Measurements from ENCODE around the gene NRG2.

The NRG2 gene

DNA sequence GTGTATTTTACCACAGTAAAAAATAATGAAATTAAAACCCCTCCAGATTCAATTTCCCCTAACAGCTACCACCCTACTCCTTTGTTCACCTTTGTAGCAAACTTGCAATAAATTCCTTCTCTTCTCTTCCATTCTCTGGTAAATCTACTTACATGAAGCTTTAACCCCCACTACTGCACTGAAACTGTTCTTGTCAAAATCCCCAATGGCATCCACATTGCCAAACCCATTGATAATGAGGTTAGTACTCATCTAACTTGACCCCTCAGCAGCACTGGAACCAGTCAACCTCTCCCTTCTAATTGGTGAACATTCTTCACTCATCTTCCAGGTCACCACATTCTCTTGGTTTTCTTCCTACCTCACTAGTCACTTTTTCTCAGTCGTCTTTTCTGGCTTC is 29.6 kb downstream of the NRG2 start:
- DNase-seq (ENCODE audit: low read depth in 4 of 4, low spot score in 1 of 4) = no peak

DNA sequence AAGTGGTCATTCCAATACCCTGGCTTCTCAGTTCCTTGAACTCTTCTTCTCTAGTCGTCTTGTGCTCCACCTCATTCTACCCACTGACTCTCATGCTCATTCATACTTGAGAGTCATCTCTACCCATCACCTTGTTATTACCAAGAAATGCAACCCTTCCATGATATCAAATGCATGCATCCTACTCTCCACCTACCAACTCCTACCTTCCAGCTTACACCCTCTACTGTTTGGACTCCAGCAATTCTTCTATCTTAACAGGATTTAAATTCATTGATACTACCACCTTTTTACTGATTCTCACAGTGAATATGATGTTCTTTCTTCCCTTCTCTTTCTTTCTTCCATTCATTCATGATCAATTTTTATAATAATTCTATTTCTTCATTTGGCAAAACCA is 30.7 kb downstream of the NRG2 start:
- DNase-seq (ENCODE audit: low read depth in 4 of 4, low spot score in 1 of 4) = no peak

DNA sequence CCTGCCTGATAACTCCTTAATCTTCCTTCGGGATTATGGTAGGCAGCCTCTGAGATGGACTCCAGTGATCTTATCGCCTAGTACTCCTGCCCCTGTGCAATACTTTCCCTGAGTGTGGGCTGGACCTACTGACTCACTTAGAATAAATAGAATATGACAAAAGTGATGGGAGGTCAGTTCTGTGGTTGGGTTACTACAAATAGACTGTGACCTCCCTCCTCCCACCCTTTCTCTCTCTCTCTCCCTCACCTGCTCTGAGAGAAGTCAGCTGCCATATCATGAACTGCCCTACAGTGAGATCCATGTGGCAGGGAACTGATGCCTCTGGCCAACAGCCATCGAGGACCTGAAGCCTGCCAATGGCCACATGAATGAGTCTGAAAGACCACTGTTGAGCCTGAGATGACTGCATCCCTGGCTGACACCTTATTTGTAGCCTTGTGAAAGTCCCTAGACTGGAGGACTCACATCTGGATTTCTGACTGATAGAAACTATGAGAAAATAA is 31.7 kb downstream of the NRG2 start:
- DNase-seq (ENCODE audit: low read depth in 4 of 4, low spot score in 1 of 4) = no peak

DNA sequence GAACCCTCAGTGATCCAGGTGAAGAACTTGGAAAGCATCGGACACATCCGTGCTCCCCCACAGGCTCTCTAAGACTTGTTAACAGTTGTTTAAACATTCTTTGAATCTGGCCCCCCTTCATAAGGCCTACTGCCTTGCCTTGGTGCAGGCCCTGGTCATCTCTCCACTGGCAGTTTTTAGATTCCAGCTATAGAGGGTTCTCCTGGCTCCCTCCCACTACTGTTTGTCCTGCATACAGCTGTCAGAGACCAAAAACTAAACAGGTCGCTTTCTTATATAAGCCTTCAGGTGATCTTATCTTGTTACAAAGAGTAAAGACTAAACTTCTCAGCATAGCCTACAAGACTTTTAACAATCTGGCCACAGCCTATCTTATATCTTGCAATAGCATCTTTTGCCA is 32.3 kb downstream of the NRG2 start:
- no peak for DNase-seq (ENCODE audit: low read depth in 4 of 4, low spot score in 1 of 4)

DNA sequence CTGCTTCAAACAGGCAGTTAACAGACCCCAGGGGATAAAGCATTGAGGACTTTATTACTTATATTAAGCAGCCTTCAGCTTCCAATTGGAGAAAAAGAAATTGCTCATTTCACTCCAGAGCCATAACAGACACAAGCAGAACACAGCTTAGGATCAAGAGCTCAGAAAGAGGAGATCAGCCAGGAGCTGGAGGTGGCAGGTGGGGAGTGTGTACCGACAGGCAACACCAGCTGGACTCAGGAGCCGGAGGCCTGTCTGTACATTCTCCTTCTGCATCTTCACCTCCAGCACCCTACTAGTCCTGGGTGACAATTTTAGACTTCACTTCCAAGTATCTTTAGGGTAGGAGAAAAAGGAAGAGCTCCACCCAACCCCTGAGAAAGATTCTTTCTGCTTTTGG is 35.8 kb downstream of the NRG2 start:
- DNase-seq (ENCODE audit: low read depth in 4 of 4, low spot score in 1 of 4) = no peak

DNA sequence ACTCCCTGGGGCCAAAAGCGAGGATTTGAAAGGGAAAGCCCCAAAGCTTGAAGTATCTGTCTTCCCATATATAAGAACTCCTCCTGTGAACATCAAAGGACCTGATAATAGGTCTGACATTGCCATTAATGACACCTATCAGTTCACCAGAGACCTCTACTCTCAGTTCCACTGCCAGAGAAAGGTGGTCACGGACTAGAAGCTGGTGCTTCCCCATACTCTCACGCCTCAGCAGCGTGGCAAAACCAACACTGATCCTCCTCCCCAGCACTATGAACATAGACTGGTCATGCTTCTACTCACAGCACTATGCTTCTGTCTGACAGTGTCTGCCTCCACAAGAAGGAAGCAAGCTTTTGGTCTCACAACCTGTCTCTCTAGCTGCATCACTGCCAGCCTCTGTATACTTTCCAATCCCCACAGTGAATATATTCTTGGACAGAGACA is 37.9 kb downstream of the NRG2 start:
- DNase-seq (ENCODE audit: low read depth in 4 of 4, low spot score in 1 of 4) = no peak

DNA sequence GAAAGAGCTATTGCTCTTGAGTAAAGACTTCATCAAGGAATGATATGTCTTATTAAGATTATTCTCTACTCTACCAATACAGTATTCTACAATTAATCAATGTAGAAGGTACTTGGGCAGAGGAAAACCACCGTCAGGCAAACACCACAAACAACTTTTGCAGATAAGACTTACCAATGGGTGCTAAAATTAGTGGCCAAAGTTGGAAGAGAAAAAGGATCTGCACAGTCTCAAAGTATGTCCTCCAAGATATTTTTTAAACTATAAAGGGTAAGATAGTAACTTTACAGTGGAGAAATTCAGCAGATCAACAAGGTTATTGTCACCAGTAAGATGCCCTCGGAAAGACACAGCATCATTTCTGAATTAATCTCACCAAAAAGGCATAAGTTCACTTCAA is 38.9 kb downstream of the NRG2 start:
- DNase-seq (ENCODE audit: low read depth in 4 of 4, low spot score in 1 of 4) = no peak

DNA sequence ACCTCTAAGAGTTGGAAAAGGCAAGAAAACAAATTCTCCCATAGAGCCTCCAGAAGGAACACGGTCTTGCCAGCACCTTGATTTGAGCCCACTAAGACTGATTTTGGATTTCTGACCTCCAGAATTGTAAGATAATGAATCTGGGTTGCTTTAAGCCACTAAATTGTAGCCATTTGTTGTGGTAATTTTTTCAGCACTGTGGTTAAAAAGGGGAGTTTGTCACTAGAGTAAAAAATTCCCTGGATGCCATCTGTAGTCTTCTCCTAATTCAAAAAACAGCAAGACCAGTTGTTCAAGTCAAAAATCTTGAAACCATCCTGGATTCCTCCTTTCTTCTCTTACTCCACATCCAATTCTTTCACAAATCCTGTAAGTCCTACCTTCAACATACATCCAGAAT is 39.6 kb downstream of the NRG2 start:
- DNase-seq (ENCODE audit: low read depth in 4 of 4, low spot score in 1 of 4) = no peak

DNA sequence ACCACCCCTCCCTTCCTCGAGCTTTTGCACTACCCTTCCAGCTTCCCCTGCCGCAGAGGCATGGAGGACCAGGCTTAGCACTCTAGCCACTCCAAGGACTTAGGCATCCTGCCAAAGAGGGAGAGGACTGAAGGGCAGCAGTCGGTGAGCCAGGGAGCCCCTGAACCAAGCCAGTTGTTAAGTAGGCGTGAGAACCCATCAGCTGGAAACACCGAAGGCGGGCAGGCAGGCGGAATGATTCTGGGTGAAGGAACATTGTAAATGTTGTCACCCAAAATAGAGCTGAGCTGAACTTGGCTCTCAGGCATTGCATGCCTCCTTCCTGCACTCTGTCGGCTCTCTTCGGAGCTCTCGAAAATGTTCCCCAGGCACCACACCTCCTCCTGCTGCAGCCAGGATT is 42.8 kb downstream of the NRG2 start:
- no peak for DNase-seq (ENCODE audit: low read depth in 4 of 4, low spot score in 1 of 4)

DNA sequence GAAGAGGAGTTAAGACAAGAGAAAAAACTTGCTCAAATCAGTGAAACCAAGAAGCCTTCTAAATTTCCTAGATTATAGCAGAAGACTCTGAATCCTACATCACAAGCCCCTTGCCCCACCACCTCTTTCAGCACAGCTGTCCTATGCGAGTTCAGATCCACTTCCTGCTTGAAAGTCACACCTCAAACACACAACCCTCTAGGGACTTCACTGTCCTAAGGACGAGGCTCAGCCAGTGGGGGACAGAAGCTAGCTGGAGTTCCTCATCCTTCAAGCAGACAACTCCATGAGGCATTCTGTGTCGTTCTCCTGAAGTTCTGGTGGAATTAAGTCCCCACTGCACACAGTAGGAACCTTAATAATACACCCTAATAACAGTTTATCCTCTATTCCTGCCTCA is 44.3 kb downstream of the NRG2 start:
- no peak for DNase-seq (ENCODE audit: low read depth in 4 of 4, low spot score in 1 of 4)

DNA sequence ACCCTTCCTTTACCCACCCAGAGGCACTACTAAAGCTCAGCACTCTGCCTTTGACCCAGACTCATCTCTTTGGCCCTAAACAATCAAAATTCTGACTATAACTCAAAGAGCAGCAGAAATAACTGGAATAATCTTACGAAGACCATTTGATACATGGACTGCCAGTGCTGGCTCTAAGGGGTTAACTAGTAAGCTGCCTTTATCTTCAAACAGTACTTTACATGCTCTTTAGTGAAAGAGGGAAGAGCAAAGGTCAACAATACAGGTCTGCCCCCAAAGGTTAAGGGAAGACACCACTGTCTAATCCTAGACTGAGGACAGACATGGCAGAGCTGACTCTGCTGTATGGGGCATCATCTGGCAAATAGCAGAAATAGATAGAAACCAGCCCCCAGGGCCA is 45.8 kb downstream of the NRG2 start:
- DNase-seq (ENCODE audit: low read depth in 4 of 4, low spot score in 1 of 4) = no peak

DNA sequence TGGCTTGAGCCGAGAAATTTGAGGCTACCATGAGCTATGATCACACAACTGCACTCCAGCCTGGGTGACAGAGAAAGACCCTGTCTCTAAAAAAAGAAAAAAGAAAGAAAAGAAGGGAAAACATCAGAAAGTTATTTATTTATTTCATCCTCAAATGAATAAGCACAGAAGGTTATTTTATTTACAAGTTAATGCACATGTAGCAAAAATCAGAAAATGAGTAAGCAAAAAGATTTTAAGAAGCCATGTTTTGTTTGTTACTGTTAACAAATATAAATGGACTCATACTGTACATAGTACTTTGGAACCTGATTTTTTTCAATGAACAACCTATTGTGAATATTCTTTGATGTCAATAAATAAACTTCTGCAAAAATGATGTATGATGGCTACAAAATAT is 47.2 kb downstream of the NRG2 start:
- no peak for DNase-seq (ENCODE audit: low read depth in 4 of 4, low spot score in 1 of 4)

DNA sequence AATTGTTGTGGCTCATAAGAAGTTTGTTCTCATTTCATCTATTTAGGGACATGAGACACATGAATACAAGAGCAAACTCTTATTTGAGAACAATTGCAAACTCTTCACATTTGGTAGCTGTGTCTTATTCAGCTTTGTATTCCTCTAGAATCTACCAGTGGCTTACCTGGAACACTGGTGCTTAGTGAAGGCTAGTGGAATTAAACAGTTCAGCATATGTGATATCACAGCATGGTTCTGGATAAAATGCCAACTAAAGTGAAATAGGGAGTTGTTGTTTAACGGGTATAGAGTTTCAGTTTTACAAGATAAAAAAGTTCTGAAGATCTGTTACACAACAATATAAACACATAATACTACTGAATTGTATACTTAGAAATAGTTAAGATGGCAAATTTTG is 48.9 kb downstream of the NRG2 start:
- DNase-seq (ENCODE audit: low read depth in 4 of 4, low spot score in 1 of 4) = no peak

DNA sequence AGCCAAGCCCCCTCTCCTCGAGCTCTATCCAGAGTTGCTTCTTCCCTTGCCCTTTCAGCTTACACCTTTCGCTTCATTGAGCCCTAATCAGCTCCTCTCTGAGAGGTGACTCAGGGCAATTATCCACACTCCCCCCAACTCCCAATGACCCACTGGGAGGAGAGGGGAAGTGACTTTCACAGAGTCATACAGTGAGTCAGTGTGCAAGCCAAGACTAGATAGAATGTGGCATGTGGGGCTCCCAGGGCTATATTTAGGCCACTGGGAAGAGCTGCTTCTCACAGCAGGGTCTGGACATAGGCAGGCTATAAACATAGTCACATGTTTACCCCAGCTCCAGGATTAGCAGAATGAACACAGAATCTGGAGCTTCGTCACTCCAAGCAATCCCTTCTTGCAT is 57.4 kb downstream of the NRG2 start:
- no peak for DNase-seq (ENCODE audit: low read depth in 4 of 4, low spot score in 1 of 4)

DNA sequence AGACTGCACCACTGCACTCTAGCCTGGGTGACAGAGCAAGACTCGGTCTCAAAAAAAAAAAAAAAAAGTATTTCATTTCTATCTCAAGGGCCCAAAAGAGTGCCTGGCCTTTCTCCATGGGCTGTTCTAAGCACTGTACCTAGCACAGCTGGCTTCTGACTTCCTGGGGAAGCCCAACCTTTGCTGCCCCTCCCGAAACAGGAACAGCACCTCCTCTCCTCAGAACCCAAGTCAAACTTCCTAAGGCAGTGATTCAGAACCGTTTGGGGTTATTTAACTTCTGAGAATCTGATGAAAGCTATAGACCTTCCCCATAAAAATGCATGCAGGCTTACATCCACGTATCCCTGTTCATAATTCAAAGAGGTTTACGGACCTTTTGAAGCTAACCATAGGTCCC is 57.8 kb downstream of the NRG2 start:
- no peak for DNase-seq (ENCODE audit: low read depth in 4 of 4, low spot score in 1 of 4)

DNA sequence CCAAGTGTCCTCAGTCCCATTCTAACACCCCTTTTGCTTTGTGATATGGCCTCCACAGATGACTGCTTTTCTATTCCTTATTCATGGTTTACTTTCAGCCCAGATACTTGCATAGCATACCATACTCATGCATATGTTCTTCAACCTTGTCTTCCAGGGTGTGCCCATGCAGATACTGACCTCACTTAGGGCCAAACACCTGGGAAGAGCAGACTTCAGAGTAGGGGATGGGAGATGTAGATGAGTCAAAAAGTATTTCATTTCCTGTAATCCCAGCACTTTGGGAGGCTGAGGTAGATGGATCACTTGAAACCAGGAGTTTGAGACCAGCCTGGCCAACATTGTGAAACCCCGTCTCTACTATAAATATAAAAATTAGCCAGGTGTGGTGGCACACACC is 58.3 kb downstream of the NRG2 start:
- no peak for DNase-seq (ENCODE audit: low read depth in 4 of 4, low spot score in 1 of 4)

DNA sequence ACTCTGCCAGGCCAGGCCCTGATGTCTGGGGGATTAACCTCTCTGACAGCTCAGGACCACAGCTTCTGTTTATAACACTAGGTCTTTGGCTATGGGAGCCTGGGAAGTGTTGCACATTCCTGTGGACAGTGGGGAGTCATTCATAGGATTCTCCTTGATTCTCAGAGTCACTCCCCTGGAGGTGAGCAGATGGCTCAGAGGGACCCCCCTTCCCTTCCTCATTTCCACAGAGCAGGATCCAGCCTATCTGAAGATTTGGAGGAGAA is 60.2 kb downstream of the NRG2 start:
- DNase-seq (ENCODE audit: low read depth in 4 of 4, low spot score in 1 of 4) = no peak

DNA sequence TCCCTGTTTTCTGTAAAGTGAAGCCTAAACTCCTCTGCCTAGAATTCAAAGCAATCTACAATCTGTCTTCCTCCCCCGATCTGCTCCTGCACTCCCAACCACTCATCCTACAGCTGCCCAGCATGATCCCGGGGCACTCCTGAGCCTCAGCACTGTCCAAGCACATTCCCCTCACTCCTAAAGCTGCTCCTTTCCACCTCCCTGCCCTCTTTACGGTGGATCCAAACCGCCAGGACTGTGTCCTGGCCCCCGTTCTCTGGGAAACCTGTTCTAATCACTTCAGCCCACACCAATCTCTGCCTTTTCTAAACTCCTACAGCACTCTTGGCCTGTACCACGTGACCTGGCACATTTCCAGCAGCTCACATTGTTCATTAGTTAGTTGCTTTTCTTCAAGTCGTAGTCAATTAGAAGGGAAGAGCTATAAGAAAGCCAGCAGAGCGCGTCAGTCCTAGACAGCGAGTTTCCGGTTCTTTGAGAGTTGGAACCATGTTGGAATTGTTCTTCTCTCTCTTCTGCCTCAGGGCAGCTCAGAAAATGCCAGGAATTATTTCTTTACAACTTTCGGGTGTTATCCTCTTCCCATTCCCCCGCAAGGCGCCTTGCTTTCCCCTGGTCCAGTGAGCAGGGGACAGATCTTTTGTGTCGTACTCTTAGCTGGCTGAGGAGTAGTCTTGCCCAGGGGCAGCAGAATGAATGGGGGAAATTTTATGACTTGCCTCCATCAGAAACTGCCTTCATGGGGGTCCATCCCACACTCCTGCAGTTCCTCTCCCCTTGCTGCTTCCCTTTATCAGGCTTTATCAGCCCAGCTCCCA is 60.7 kb downstream of the NRG2 start:
- no peak for DNase-seq (ENCODE audit: low read depth in 4 of 4, low spot score in 1 of 4)

DNA sequence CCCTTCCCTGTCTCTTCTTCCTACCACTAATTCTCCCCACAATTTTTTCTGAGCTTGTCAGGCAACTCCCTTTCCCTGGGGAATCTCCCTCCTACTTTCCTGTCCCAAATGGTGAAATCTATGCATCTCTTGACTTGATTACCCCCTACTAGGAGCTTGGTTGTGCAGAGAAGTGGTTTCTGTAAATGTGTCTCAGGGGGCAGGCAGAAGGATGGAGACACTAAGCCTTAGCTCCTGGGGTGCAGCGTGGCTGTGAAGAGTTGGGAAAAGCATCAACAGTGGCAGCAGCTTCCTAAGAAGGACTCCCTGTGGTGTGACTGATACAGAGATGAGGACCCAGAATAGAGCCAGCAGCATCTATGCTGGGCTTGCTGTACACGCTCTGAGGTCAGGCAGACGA is 62.3 kb downstream of the NRG2 start:
- no peak for DNase-seq (ENCODE audit: low read depth in 4 of 4, low spot score in 1 of 4)

DNA sequence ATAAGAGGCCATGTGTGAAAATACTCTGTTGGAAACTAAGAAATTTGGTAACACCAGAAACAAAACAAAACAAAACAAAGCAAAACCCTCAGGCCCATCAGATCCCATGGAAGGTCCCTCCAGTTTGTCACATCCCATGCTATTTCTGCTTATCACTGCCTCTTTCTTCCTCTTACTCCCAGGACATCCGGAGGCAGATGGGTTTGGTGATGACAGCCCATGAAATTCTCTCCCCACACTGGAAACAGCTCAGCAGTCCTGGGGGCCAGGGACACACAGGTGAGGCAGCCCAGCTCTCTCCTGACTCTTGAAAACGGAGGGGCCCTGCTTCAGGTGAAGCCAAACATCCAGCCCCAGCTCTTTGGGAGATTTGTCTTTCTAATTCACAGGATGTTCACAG is 63.2 kb downstream of the NRG2 start:
- DNase-seq (ENCODE audit: low read depth in 4 of 4, low spot score in 1 of 4) = no peak

DNA sequence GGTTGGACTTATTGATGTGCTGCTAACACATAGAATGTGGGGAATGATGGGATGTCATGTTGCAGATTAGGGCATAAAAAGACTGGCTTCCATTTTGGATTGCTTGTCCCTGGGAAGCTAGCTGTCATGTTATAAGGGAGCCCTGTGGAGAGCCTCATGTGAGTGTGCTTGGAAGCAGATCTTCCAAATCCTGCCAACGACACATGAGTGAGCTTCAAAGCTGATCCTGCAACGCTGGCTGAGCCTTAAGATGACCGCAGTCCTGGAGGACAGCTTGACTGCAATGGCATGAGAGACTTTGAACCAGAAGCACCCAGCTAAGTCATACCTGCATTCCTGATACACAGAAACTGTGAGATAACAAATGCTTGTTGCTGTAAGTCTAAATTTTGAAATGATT is 63.6 kb downstream of the NRG2 start:
- no peak for DNase-seq (ENCODE audit: low read depth in 4 of 4, low spot score in 1 of 4)

DNA sequence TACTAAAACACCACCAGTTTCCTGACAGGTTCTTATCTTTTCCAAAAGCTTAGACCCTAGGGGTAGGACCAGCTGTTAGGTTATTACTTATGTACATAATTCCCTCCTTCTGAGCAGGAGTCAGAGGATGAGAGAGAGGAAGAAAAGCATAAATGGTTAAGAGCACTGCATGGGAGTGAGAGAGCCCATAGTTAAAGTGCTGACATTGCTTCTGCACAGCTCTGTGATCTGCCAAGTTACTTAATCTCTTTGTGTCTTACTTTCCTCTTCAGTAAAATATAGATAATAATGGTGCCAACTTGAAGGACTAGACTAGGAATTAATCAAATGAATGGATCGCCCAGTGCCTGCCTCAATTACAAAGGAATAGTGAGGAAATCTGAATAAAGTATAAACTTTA is 66.4 kb downstream of the NRG2 start:
- no peak for DNase-seq (ENCODE audit: low read depth in 4 of 4, low spot score in 1 of 4)

DNA sequence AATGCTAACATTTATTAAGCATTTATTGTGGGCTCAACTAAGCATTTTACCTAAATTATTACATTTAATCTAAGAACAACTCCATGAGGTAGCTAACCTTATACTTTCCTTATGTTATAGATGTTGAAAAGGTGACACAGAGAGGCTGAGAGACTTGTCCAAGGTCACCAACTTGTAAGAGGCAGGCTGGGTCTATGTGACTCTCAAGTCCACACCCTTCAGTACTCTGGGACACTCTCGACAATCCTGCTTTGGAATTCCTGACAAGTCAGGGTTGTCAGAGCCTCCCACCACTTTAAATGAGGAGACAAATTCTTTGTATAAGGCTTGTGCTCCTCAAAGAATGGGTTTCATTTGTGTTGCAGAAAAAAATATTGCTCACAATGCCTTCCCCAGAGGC is 67.2 kb downstream of the NRG2 start:
- no peak for DNase-seq (ENCODE audit: low read depth in 4 of 4, low spot score in 1 of 4)

DNA sequence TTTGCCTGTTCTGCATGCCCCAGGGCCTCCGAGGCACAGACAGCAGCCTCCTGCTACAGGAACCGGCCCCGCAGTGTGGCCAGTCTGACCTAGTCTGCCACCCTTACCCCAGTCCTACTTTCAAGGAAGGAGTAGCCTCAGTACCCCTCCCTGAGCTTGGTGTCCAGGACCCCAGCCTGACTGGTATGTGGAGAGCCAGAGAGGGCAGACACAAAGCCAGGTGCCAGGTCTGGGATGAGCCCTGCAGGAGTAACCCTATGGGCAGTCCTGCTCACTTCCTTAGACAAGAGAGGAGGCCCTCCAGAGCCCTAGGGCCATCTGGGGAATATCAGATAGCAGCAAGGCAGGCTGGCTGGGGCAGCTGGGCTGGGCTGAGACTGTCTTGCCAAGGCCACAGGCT is 67.8 kb downstream of the NRG2 start:
- no peak for DNase-seq (ENCODE audit: low read depth in 4 of 4, low spot score in 1 of 4)

Measured in stimulated activated CD4-positive, alpha-beta T cell treated with anti-CD3 and anti-CD28 coated beads, Interleukin-1b, Interleukin-23, amount 100 ng/mL, for 24 hours (primary cell).